Fibroblast of lung (primary cell): ENCODE results near the gene GAPVD1.

ENCODE experiments used
- EZH2 ChIP-seq: IDR thresholded peaks from 2 replicates; pipeline ENCODE4 v1.5.1; 2012; ENCODE audit warnings: low read length, control low read depth, mild to moderate bottlenecking; ENCODE audit errors: missing control alignments
- TF ChIP-seq, protein P1 (sequence below), 2 donors: IDR thresholded peaks in 1 of 2; conservative IDR thresholded peaks in 1 of 2; 1 replicate in 1 of 2; 2 replicates in 1 of 2; pipeline ENCODE4 v1.5.1; 2011 to 2012; ENCODE audit warnings: low read length in 2 of 2, control low read depth in 1 of 2, inconsistent platforms in 1 of 2, low read depth in 1 of 2, mild to moderate bottlenecking in 1 of 2

DNA sequence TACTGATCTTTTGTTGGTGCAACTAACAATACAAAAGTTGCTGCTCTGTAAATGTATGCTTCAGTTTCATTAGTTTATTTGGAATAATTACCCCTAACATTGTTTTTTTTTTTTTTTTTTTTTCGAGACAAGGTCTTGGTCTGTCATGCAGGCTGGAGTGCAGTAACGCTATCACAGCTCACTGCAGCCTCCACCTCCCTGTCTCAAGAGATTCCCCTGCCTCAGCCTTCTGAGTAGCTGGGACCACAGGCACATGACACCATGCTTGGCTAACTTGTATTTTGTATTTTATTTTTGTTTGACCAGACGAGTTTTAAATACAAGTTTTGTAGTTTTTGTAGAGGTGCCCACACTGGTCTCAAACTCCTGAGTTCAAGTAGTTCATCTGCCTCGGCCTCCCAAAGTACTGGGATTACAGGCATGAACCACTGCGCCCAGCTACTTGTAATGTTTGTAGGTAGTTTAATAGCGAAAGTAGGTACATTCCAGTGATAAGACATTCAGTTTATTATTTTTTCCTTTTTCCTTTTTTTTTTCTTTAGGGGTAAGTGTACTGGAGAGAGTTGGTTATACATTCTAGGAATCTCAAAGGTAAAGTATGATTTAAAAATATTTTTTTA, 6.9 kb downstream of the GAPVD1 start:
- TF ChIP-seq, protein P1, sequence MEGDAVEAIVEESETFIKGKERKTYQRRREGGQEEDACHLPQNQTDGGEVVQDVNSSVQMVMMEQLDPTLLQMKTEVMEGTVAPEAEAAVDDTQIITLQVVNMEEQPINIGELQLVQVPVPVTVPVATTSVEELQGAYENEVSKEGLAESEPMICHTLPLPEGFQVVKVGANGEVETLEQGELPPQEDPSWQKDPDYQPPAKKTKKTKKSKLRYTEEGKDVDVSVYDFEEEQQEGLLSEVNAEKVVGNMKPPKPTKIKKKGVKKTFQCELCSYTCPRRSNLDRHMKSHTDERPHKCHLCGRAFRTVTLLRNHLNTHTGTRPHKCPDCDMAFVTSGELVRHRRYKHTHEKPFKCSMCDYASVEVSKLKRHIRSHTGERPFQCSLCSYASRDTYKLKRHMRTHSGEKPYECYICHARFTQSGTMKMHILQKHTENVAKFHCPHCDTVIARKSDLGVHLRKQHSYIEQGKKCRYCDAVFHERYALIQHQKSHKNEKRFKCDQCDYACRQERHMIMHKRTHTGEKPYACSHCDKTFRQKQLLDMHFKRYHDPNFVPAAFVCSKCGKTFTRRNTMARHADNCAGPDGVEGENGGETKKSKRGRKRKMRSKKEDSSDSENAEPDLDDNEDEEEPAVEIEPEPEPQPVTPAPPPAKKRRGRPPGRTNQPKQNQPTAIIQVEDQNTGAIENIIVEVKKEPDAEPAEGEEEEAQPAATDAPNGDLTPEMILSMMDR (conservative IDR thresholded peaks at IDR 0.05 in 1 of 2, IDR thresholded peaks at IDR 0.05 in 1 of 2; ENCODE audit: low read depth in 1 of 2, low read length in 2 of 2), result no peak
- TF ChIP-seq EZH2, result no peak
